ENCODE results near the gene TMEM131. TPM values are rescaled to one million over a fixed set of nuclear protein-coding genes. Genes with fewer than 3 reads are reported as not detected.
A peak's percentile ranks its signal among the peaks of the same experiment; 100 is the strongest.

The TMEM131 gene
- total RNA-seq, 1 experiment from 2014 or later, result 21.9 TPM

DNA sequence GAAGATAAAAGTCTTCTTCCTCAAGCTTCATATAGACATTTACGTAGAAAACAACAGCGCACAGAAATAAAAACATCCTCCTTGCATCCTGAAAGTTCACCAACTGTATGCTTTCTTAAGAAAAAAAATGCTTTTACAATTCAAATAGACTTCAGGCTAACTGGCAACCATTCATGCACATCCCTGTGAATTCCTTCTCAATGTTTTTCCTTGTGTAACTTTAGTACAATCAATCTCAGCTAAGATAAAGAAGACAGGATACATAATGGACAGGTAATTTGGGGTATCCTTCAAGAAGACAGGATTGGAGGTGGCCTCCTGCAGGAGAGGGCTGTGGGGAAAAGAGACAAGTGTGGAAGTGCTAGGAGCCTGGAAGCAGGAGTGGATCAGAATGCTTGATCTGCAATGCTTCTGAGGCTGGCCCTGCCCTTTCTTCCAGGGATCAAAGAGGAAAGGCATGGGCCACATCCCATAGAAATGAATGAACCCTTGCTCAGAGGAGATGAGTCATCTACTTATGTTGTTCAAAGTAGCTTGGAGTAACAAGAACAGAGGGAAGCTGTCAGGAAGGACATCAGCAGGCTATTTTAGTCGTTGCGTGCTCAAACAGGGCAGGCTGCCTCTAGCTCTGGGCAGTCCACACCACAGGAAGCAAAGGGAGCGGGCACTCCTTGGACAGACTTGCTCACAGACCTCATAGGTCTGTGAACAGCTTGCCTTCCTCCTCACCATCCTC is 126.6 kb downstream of the TMEM131 start:
- DNase-seq (ENCODE audit: low spot score) (no peak), ATAC-seq (0 out of 2 replicates have a peak, but pooled peaks have one; percentile 39)

DNA sequence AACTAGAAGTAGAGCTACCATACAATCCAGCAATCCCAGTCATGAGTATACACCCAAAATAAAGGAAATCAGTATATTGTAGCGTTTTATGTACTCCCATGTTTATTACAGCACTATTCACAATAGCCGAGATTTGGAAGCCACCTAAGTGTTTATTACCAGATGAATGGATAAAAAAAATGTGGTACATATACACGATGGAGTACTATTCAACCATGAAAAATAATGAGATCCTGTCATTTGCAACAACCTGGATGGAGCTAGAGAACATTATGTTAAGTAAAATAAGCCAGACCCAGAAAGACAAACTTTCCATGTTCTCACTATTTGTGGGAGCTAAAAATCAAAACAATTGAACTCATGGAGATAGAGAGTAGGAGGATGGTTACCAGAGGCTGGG is 131.9 kb downstream of the TMEM131 start:
- Mint-ChIP-seq H3K9me3 (peaks cover 12% of the 10 kb centered on the region), H3K27me3 (ENCODE audit: low read depth) (no peaks in the 10 kb centered on the region; the same call in 1 of the 2 replicates), H3K27ac (no peak overlapping the region), H3K36me3 (no peaks in the 10 kb centered on the region; the same call in none of the 2 replicates), H3K4me1 (peaks cover 17% of the 10 kb centered on the region), H3K4me3 (no peak overlapping the region)
- ATAC-seq (no peak), DNase-seq (ENCODE audit: low spot score) (no peak)
- POLR2A ChIA-PET, result no interaction called here
- CTCF ChIA-PET, result no interaction called here
- TF ChIP-seq ZNF263 (CRISPR knock-in tag; IDR thresholded peaks at IDR 0.05; ENCODE audit: low read depth), result no peak
- TF ChIP-seq, protein P1, sequence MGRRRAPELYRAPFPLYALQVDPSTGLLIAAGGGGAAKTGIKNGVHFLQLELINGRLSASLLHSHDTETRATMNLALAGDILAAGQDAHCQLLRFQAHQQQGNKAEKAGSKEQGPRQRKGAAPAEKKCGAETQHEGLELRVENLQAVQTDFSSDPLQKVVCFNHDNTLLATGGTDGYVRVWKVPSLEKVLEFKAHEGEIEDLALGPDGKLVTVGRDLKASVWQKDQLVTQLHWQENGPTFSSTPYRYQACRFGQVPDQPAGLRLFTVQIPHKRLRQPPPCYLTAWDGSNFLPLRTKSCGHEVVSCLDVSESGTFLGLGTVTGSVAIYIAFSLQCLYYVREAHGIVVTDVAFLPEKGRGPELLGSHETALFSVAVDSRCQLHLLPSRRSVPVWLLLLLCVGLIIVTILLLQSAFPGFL (CRISPR knock-in tag; IDR thresholded peaks at IDR 0.05; ENCODE audit: borderline replicate concordance), result no peak
- TF ChIP-seq NFATC4 (CRISPR knock-in tag; IDR thresholded peaks at IDR 0.05), result no peak
- TF ChIP-seq, protein P2, sequence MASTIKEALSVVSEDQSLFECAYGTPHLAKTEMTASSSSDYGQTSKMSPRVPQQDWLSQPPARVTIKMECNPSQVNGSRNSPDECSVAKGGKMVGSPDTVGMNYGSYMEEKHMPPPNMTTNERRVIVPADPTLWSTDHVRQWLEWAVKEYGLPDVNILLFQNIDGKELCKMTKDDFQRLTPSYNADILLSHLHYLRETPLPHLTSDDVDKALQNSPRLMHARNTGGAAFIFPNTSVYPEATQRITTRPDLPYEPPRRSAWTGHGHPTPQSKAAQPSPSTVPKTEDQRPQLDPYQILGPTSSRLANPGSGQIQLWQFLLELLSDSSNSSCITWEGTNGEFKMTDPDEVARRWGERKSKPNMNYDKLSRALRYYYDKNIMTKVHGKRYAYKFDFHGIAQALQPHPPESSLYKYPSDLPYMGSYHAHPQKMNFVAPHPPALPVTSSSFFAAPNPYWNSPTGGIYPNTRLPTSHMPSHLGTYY (CRISPR knock-in tag; IDR thresholded peaks at IDR 0.05), result no peak
- no peak for TF ChIP-seq KAT7 (CRISPR knock-in tag; IDR thresholded peaks at IDR 0.05; ENCODE audit: borderline replicate concordance)
- no peak for TF ChIP-seq ELF4 (CRISPR knock-in tag; IDR thresholded peaks at IDR 0.05; ENCODE audit: low read depth)
- no peak for TF ChIP-seq ZBTB21 (CRISPR knock-in tag; IDR thresholded peaks at IDR 0.05; ENCODE audit: borderline replicate concordance)
- no peak for TF ChIP-seq ZNF396 (CRISPR knock-in tag; IDR thresholded peaks at IDR 0.05; ENCODE audit: borderline replicate concordance)
- TF ChIP-seq NR2C2 (CRISPR knock-in tag; IDR thresholded peaks at IDR 0.05), result no peak
- TF ChIP-seq TP53 (CRISPR knock-in tag; IDR thresholded peaks at IDR 0.05), result no peak
- no peak for TF ChIP-seq ZNF219 (CRISPR knock-in tag; IDR thresholded peaks at IDR 0.05; ENCODE audit: borderline replicate concordance)

More for the DNA sequence above, 126.6 kb downstream of the TMEM131 start:
- H3K27me3 Mint-ChIP-seq (ENCODE audit: low read depth), result peaks cover 3% of the 10 kb centered on the region; the same call in 1 of the 2 replicates
- POLR2A ChIA-PET, result no interaction called here
- TF ChIP-seq NFATC4 (CRISPR knock-in tag; IDR thresholded peaks at IDR 0.05), result no peak
- TF ChIP-seq FOXJ3 (CRISPR knock-in tag; IDR thresholded peaks at IDR 0.05; ENCODE audit: borderline replicate concordance), result no peak
- peaks cover 19% of the 10 kb centered on the region for H3K4me1 Mint-ChIP-seq
- H3K36me3 Mint-ChIP-seq, result peaks cover 31% of the 10 kb centered on the region
- CTCF ChIA-PET, result interaction anchor here (1.7 kb wide), 1 partner anchor 10 kb away, joined by 5 read pairs; no protein-coding TSS in a partner anchor
- peak overlapping the region; percentile 41; the same call in 1 of the 2 replicates for H3K27ac Mint-ChIP-seq
- peaks cover 24% of the 10 kb centered on the region for H3K9me3 Mint-ChIP-seq
- H3K4me3 Mint-ChIP-seq, result no peak overlapping the region

DNA sequence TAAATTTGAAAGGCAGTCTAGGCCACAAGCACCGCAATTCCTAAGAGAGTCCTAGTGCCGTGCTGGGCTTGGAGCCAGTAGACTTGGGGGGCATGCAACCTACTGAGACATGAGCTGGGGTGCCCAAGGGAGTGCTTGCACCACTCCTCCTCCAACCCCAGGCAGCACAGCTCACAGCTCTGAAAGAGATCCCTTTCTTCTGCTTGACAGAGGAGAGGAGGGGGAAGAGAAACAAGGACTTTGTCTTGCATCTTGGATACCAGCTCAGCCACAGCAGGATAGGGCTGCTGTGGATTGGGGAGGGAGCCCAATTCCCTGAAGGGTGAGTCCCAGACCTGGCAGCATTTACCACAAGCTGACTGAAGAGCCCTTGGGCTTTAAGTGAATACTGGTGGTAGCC is 134.6 kb downstream of the TMEM131 start:
- POLR2A ChIA-PET, result no interaction called here
- Mint-ChIP-seq H3K27me3 (ENCODE audit: low read depth) (no peaks in the 10 kb centered on the region; the same call in 1 of the 2 replicates), H3K4me1 (peaks cover 15% of the 10 kb centered on the region), H3K27ac (no peak overlapping the region), H3K4me3 (no peak overlapping the region), H3K36me3 (no peaks in the 10 kb centered on the region; the same call in none of the 2 replicates), H3K9me3 (peaks cover 12% of the 10 kb centered on the region)
- no peak for ATAC-seq
- no peak for TF ChIP-seq MXD4 (CRISPR knock-in tag; IDR thresholded peaks at IDR 0.05; ENCODE audit: borderline replicate concordance)
- TF ChIP-seq ETV6 (CRISPR knock-in tag; IDR thresholded peaks at IDR 0.05), result no peak
- no peak for TF ChIP-seq ZNF396 (CRISPR knock-in tag; IDR thresholded peaks at IDR 0.05; ENCODE audit: borderline replicate concordance)
- TF ChIP-seq JUN (CRISPR knock-in tag; IDR thresholded peaks at IDR 0.05), result no peak
- no peak for TF ChIP-seq NR1H2 (CRISPR knock-in tag; IDR thresholded peaks at IDR 0.05)
- TF ChIP-seq ZNF219 (CRISPR knock-in tag; IDR thresholded peaks at IDR 0.05; ENCODE audit: borderline replicate concordance), result no peak
- no peak for TF ChIP-seq ZNF232 (CRISPR knock-in tag; IDR thresholded peaks at IDR 0.05)
- no peak for TF ChIP-seq ZNF416 (CRISPR knock-in tag; IDR thresholded peaks at IDR 0.05)
- TF ChIP-seq, protein P3, sequence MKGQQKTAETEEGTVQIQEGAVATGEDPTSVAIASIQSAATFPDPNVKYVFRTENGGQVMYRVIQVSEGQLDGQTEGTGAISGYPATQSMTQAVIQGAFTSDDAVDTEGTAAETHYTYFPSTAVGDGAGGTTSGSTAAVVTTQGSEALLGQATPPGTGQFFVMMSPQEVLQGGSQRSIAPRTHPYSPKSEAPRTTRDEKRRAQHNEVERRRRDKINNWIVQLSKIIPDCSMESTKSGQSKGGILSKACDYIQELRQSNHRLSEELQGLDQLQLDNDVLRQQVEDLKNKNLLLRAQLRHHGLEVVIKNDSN (CRISPR knock-in tag; IDR thresholded peaks at IDR 0.05), result no peak
- TF ChIP-seq CREM (CRISPR knock-in tag; IDR thresholded peaks at IDR 0.05), result no peak
- TF ChIP-seq, protein P4, sequence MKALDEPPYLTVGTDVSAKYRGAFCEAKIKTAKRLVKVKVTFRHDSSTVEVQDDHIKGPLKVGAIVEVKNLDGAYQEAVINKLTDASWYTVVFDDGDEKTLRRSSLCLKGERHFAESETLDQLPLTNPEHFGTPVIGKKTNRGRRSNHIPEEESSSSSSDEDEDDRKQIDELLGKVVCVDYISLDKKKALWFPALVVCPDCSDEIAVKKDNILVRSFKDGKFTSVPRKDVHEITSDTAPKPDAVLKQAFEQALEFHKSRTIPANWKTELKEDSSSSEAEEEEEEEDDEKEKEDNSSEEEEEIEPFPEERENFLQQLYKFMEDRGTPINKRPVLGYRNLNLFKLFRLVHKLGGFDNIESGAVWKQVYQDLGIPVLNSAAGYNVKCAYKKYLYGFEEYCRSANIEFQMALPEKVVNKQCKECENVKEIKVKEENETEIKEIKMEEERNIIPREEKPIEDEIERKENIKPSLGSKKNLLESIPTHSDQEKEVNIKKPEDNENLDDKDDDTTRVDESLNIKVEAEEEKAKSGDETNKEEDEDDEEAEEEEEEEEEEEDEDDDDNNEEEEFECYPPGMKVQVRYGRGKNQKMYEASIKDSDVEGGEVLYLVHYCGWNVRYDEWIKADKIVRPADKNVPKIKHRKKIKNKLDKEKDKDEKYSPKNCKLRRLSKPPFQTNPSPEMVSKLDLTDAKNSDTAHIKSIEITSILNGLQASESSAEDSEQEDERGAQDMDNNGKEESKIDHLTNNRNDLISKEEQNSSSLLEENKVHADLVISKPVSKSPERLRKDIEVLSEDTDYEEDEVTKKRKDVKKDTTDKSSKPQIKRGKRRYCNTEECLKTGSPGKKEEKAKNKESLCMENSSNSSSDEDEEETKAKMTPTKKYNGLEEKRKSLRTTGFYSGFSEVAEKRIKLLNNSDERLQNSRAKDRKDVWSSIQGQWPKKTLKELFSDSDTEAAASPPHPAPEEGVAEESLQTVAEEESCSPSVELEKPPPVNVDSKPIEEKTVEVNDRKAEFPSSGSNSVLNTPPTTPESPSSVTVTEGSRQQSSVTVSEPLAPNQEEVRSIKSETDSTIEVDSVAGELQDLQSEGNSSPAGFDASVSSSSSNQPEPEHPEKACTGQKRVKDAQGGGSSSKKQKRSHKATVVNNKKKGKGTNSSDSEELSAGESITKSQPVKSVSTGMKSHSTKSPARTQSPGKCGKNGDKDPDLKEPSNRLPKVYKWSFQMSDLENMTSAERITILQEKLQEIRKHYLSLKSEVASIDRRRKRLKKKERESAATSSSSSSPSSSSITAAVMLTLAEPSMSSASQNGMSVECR (CRISPR knock-in tag; IDR thresholded peaks at IDR 0.05; ENCODE audit: borderline replicate concordance), result no peak
- no peak for TF ChIP-seq CBFB (CRISPR knock-in tag; IDR thresholded peaks at IDR 0.05; ENCODE audit: low read depth)
- TF ChIP-seq ZBTB21 (CRISPR knock-in tag; IDR thresholded peaks at IDR 0.05; ENCODE audit: borderline replicate concordance), result no peak
- TF ChIP-seq NFYB (CRISPR knock-in tag; conservative IDR thresholded peaks at IDR 0.05; ENCODE audit: low read depth), result no peak
- TF ChIP-seq, protein P5, sequence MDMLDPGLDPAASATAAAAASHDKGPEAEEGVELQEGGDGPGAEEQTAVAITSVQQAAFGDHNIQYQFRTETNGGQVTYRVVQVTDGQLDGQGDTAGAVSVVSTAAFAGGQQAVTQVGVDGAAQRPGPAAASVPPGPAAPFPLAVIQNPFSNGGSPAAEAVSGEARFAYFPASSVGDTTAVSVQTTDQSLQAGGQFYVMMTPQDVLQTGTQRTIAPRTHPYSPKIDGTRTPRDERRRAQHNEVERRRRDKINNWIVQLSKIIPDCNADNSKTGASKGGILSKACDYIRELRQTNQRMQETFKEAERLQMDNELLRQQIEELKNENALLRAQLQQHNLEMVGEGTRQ (CRISPR knock-in tag; IDR thresholded peaks at IDR 0.05), result no peak
- no peak for DNase-seq (ENCODE audit: low spot score)
- CTCF ChIA-PET, result no interaction called here

All from WTC11 (cell line).